Small intestine (tissue), 7 donors: ENCODE measurements around the gene COL1A2. TPM values are rescaled to one million over a fixed set of nuclear protein-coding genes. Genes with fewer than 3 reads are reported as not detected.

Experiments used
- DNase-seq, 2 donors: peaks; one replicate each; pipeline versions ENCODE4 v3.0.0 to v3.0.0-alpha.2; 2013
- FAIRE-seq: peaks from 2 replicates; lab custom pipeline; 2012; peaks lifted over from hg19 to GRCh38; lab: Jason Lieb, UNC
- H3K27ac ChIP-seq, 3 donors: one replicate each; pipeline ENCODE4 v1.5.1; 2013; ENCODE audit warnings: low read length in 2 of 3, mild to moderate bottlenecking in 2 of 3, control low read depth in 1 of 3, inconsistent platforms in 1 of 3, low read depth in 1 of 3, moderate library complexity in 1 of 3
- H3K27me3 ChIP-seq, 3 donors: one replicate each; pipeline ENCODE4 v1.6.1; 2013; ENCODE audit warnings: low read length in 3 of 3, inconsistent platforms in 1 of 3; ENCODE audit not compliant: control insufficient read depth in 3 of 3, insufficient read depth in 3 of 3
- H3K36me3 ChIP-seq, 3 donors: one replicate each; pipeline ENCODE4 v1.6.1; 2013; ENCODE audit warnings: low read length in 3 of 3, inconsistent platforms in 1 of 3, low read depth in 1 of 3, mild to moderate bottlenecking in 1 of 3, moderate library complexity in 1 of 3; ENCODE audit not compliant: control insufficient read depth in 3 of 3, insufficient read depth in 2 of 3
- H3K4me1 ChIP-seq, 3 donors: one replicate each; pipeline ENCODE4 v1.6.1; 2013; ENCODE audit warnings: low read length in 2 of 3, inconsistent platforms in 1 of 3, low read depth in 1 of 3, mild to moderate bottlenecking in 1 of 3, moderate library complexity in 1 of 3; ENCODE audit not compliant: control insufficient read depth in 3 of 3, insufficient read depth in 2 of 3
- H3K4me3 ChIP-seq, 3 donors: one replicate each; pipeline ENCODE4 v1.5.1; 2013; ENCODE audit warnings: low read length in 3 of 3, control low read depth in 1 of 3, inconsistent platforms in 1 of 3, low read depth in 1 of 3, mild to moderate bottlenecking in 1 of 3, moderate library complexity in 1 of 3
- H3K9me3 ChIP-seq, 2 donors: one replicate each; pipeline ENCODE4 v1.6.1; 2013; ENCODE audit warnings: low read depth in 1 of 2, low read length in 1 of 2; ENCODE audit not compliant: control insufficient read depth in 2 of 2, insufficient read depth in 1 of 2
- WGBS, 3 donors: extraction: QIAGEN DNeasy Blood & Tissue Kit; methylation state at CpG; one replicate each; pipeline ENCODE4 v1.1.7; 2013; 5-methylcytosine and 5-hydroxymethylcytosine counted together
- polyA plus RNA-seq, 4 donors: library from polyadenylated mRNA; stranded (reverse) in 3 of 4; unstranded in 1 of 4; fragments of 200-250 nt in 3 of 4; fragments of 120-200 nt in 1 of 4; gene quantifications; one replicate each; pipeline versions ENCODE4 v1.2.1 to v1.2.3, GENCODE V29; 2013
- donor health status: healthy with polysubstance abuse.
- donor health status: control.
- donor health status: control.
- donor health status: Bipolar disorder and iron deficiency.
- donor health status: healthy.

Gene COL1A2
- polyA plus RNA-seq, 4 donors = 2.0 to 350 (median 44.2) TPM

- H3K36me3 ChIP-seq = no peaks in the 10 kb centered on the region
- 71 to 80% (median 77%) methylated on average over 4 of the region's 4 CpGs for WGBS, 3 donors
Measured at GRCh38 chr7:94384315-94384714, 10.4 kb upstream of the COL1A2 start.

GRCh38 chr7:94386416-94386815 lies 8.3 kb upstream of the COL1A2 start:
- H3K4me3 ChIP-seq = no peak overlapping the region
- DNase-seq (no peak), FAIRE-seq (no peak)
- no peaks in the 10 kb centered on the region for H3K4me1 ChIP-seq
- no peaks in the 10 kb centered on the region for H3K27me3 ChIP-seq
- no peaks in the 10 kb centered on the region for H3K36me3 ChIP-seq
- H3K27ac ChIP-seq = no peak overlapping the region
- WGBS, 3 donors = 58 to 73% (median 69%) methylated on average over 2 of the region's 2 CpGs
- no peaks in the 10 kb centered on the region for H3K9me3 ChIP-seq

More at GRCh38 chr7:94384315-94384714, 10.4 kb upstream of the COL1A2 start:
- Histone ChIP-seq H3K4me1 (no peaks in the 10 kb centered on the region), H3K4me3 (no peak overlapping the region), H3K27ac (no peak overlapping the region), H3K9me3 (no peaks in the 10 kb centered on the region), H3K27me3 (peaks cover 0 to 5% (median 0%) of the 10 kb centered on the region in 3 donors)
- DNase-seq = no peak
- FAIRE-seq = no peak

- WGBS, 3 donors = 68 to 89% (median 86%) methylated on average over 1 of the region's 1 CpG
- no peak overlapping the region for H3K4me3 ChIP-seq
- H3K4me1 ChIP-seq = peaks cover 0 to 5% (median 0%) of the 10 kb centered on the region in 3 donors
- H3K27me3 ChIP-seq = peaks cover 0 to 5% (median 0%) of the 10 kb centered on the region in 3 donors
- H3K9me3 ChIP-seq = no peaks in the 10 kb centered on the region
- no peak for FAIRE-seq
- no peaks in the 10 kb centered on the region for H3K36me3 ChIP-seq
- no peak for DNase-seq
- no peak overlapping the region for H3K27ac ChIP-seq
Measured at GRCh38 chr7:94388540-94388939, 6.2 kb upstream of the COL1A2 start.

GRCh38 chr7:94389381-94389780 lies 5.3 kb upstream of the COL1A2 start:
- H3K36me3 ChIP-seq = no peaks in the 10 kb centered on the region
- WGBS, 3 donors = 76 to 96% (median 91%) methylated on average over 1 of the region's 1 CpG
- peak overlapping the region in 1 of 3 donors; percentile 10 for H3K27ac ChIP-seq
- peaks cover 0 to 11% (median 1%) of the 10 kb centered on the region in 3 donors for H3K27me3 ChIP-seq
- FAIRE-seq (no peak), DNase-seq (no peak)
- peaks cover 0 to 11% (median 0%) of the 10 kb centered on the region in 3 donors for H3K4me1 ChIP-seq
- no peaks in the 10 kb centered on the region for H3K9me3 ChIP-seq
- no peak overlapping the region for H3K4me3 ChIP-seq

- 31 to 41% (median 34%) methylated on average over 4 of the region's 4 CpGs for WGBS, 3 donors
- H3K9me3 ChIP-seq = no peaks in the 10 kb centered on the region
- peak overlapping the region in 2 of 3 donors; percentile 76 to 88 for H3K27ac ChIP-seq
- H3K4me3 ChIP-seq = no peak overlapping the region
- H3K27me3 ChIP-seq = peaks cover 0 to 21% (median 4%) of the 10 kb centered on the region in 3 donors
- peaks cover 0 to 20% (median 0%) of the 10 kb centered on the region in 3 donors for H3K4me1 ChIP-seq
- no peak for DNase-seq
- no peak for FAIRE-seq
- no peaks in the 10 kb centered on the region for H3K36me3 ChIP-seq
Measured at GRCh38 chr7:94391726-94392392, 2.8 kb upstream of the COL1A2 start.

- peaks cover 0 to 21% (median 4%) of the 10 kb centered on the region in 3 donors for H3K27me3 ChIP-seq
- no peaks in the 10 kb centered on the region for H3K36me3 ChIP-seq
- H3K27ac ChIP-seq = peak overlapping the region in 1 of 3 donors; percentile 88
- peaks cover 0 to 20% (median 0%) of the 10 kb centered on the region in 3 donors for H3K4me1 ChIP-seq
- DNase-seq (no peak), FAIRE-seq (no peak)
- H3K4me3 ChIP-seq = no peak overlapping the region
- no peaks in the 10 kb centered on the region for H3K9me3 ChIP-seq
- 38 to 86% (median 75%) methylated on average over 1 of the region's 1 CpG for WGBS, 3 donors
Measured at GRCh38 chr7:94392393-94392786, 2.3 kb upstream of the COL1A2 start.

GRCh38 chr7:94393246-94394108 lies 1.2 kb upstream of the COL1A2 start:
- DNase-seq = peak; percentile 4 to 23
- FAIRE-seq = no peak

GRCh38 chr7:94394109-94394436 lies 622 bp upstream of the COL1A2 start:
- DNase-seq = no peak
- Histone ChIP-seq H3K4me3 (peak overlapping the region in 1 of 3 donors; percentile 66), H3K27ac (peak overlapping the region in 2 of 3 donors; percentile 88 to 96), H3K27me3 (peaks cover 0 to 21% (median 4%) of the 10 kb centered on the region in 3 donors), H3K9me3 (no peaks in the 10 kb centered on the region), H3K4me1 (peaks cover 0 to 20% (median 0%) of the 10 kb centered on the region in 3 donors), H3K36me3 (no peaks in the 10 kb centered on the region)
- FAIRE-seq = no peak
- 7 to 27% (median 13%) methylated on average over 18 to 19 of the region's 19 CpGs for WGBS, 3 donors

More at GRCh38 chr7:94393246-94394108, 1.2 kb upstream of the COL1A2 start:
- WGBS, 3 donors = 52 to 76% (median 56%) methylated on average over 24 of the region's 24 CpGs
- peaks cover 0 to 21% (median 4%) of the 10 kb centered on the region in 3 donors for H3K27me3 ChIP-seq
- H3K4me1 ChIP-seq = peaks cover 0 to 20% (median 0%) of the 10 kb centered on the region in 3 donors
- peak overlapping the region in 2 of 3 donors; percentile 88 to 96 for H3K27ac ChIP-seq
- H3K9me3 ChIP-seq = no peaks in the 10 kb centered on the region
- no peaks in the 10 kb centered on the region for H3K36me3 ChIP-seq
- H3K4me3 ChIP-seq = peak overlapping the region in 1 of 3 donors; percentile 66
